Measurements from ENCODE around the gene HTR3E.
"Not testable (repeated sequence)": the region's sequence is repeated elsewhere in the genome, so short reads cannot be mapped to it uniquely, and the experiment has no call there.

HTR3E gene, protein sequence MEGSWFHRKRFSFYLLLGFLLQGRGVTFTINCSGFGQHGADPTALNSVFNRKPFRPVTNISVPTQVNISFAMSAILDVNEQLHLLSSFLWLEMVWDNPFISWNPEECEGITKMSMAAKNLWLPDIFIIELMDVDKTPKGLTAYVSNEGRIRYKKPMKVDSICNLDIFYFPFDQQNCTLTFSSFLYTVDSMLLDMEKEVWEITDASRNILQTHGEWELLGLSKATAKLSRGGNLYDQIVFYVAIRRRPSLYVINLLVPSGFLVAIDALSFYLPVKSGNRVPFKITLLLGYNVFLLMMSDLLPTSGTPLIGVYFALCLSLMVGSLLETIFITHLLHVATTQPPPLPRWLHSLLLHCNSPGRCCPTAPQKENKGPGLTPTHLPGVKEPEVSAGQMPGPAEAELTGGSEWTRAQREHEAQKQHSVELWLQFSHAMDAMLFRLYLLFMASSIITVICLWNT

DNA sequence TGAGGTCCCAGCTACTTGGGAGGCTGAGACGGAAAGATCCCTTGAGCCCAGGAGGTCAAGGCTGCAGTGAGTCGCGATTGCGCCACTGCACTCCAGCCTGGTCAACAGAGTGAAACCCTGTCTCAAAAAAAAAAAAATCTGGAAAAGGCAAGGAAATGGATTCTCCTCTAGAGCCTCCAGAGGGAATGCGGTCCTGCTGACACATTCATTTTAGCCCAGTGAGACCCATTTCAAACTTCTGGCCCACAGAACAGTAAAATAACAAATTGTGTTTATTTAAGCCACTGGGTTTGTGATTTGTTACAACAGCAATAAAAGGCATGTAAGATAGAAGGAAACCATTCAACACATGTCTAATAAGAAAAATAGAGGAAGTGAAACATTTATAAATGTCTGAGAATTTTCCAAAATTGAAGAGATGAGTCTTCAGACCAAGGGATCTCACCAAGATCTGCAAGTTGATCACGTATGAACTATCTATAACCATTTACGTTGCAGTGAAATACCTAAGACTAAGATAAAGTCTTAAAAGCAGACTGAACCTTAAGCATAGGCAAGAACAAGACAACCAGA, at the start of gene HTR3E:
HTR3E (plus strand) TSS at position 254 of the 573 bp plus-strand sequence. CDS start 466 bp downstream, outside the sequence.
- Histone ChIP-seq H3K36me3 (ENCODE audit: control insufficient read depth in 2 of 2, insufficient read depth in 2 of 2, low read length in 2 of 2) (no peaks in the 10 kb centered on the region), H3K4me1 (ENCODE audit: control insufficient read depth in 2 of 2, insufficient read depth in 2 of 2, low read length in 2 of 2) (no peaks in the 10 kb centered on the region), H3K9me3 (ENCODE audit: control insufficient read depth in 2 of 2, low read length in 2 of 2) (peaks cover 0 to 2% of the 10 kb centered on the region in 2 donors), H3K9ac (ENCODE audit: low read depth in 1 of 2, low read length in 2 of 2) (no peak within 1 kb of the TSS), H3K27ac (ENCODE audit: low read depth in 2 of 2, low read length in 2 of 2) (no peak within 1 kb of the TSS), H3K4me3 (ENCODE audit: low read length in 2 of 2) (no peak within 1 kb of the TSS), H3K27me3 (ENCODE audit: control insufficient read depth in 2 of 2, insufficient read depth in 2 of 2, low read length in 2 of 2) (no peaks in the 10 kb centered on the region)

- Histone ChIP-seq H3K4me3 (ENCODE audit: low read length in 2 of 2) (no peak overlapping the region), H3K9me3 (ENCODE audit: control insufficient read depth in 2 of 2, low read length in 2 of 2) (no peaks in the 10 kb centered on the region), H3K27me3 (ENCODE audit: control insufficient read depth in 2 of 2, insufficient read depth in 2 of 2, low read length in 2 of 2) (no peaks in the 10 kb centered on the region), H3K27ac (ENCODE audit: low read depth in 2 of 2, low read length in 2 of 2) (no peak overlapping the region), H3K9ac (ENCODE audit: low read depth in 1 of 2, low read length in 2 of 2) (no peak overlapping the region), H3K36me3 (ENCODE audit: control insufficient read depth in 2 of 2, insufficient read depth in 2 of 2, low read length in 2 of 2) (no peaks in the 10 kb centered on the region), H3K4me1 (ENCODE audit: control insufficient read depth in 2 of 2, insufficient read depth in 2 of 2, low read length in 2 of 2) (no peaks in the 10 kb centered on the region)
Observed at GRCh38 chr3:184050217-184050847, 46.5 kb upstream of the HTR3E start.

GRCh38 chr3:184052767-184053166, 44.1 kb upstream of the HTR3E start, which contains the start of gene HTR3C:
TSS of gene HTR3C (plus strand) at chr3:184053047. CDS start at chr3:184053081, 34 bp downstream.
- no peak within 1 kb of the TSS for H3K9ac ChIP-seq (ENCODE audit: low read depth in 1 of 2, low read length in 2 of 2)
- no peak within 1 kb of the TSS for H3K27ac ChIP-seq (ENCODE audit: low read depth in 2 of 2, low read length in 2 of 2)
- no peaks in the 10 kb centered on the region for H3K36me3 ChIP-seq (ENCODE audit: control insufficient read depth in 2 of 2, insufficient read depth in 2 of 2, low read length in 2 of 2)
- no peaks in the 10 kb centered on the region for H3K9me3 ChIP-seq (ENCODE audit: control insufficient read depth in 2 of 2, low read length in 2 of 2)
- H3K27me3 ChIP-seq (ENCODE audit: control insufficient read depth in 2 of 2, insufficient read depth in 2 of 2, low read length in 2 of 2): no peaks in the 10 kb centered on the region
- H3K4me3 ChIP-seq (ENCODE audit: low read length in 2 of 2): no peak within 1 kb of the TSS
- H3K4me1 ChIP-seq (ENCODE audit: control insufficient read depth in 2 of 2, insufficient read depth in 2 of 2, low read length in 2 of 2): no peaks in the 10 kb centered on the region

- Histone ChIP-seq H3K36me3 (ENCODE audit: control insufficient read depth in 2 of 2, insufficient read depth in 2 of 2, low read length in 2 of 2) (no peaks in the 10 kb centered on the region), H3K27ac (ENCODE audit: low read depth in 2 of 2, low read length in 2 of 2) (no peak overlapping the region), H3K4me1 (ENCODE audit: control insufficient read depth in 2 of 2, insufficient read depth in 2 of 2, low read length in 2 of 2) (no peaks in the 10 kb centered on the region), H3K4me3 (ENCODE audit: low read length in 2 of 2) (no peak overlapping the region), H3K9me3 (ENCODE audit: control insufficient read depth in 2 of 2, low read length in 2 of 2) (no peaks in the 10 kb centered on the region), H3K27me3 (ENCODE audit: control insufficient read depth in 2 of 2, insufficient read depth in 2 of 2, low read length in 2 of 2) (no peaks in the 10 kb centered on the region), H3K9ac (ENCODE audit: low read depth in 1 of 2, low read length in 2 of 2) (no peak overlapping the region)
Observed at GRCh38 chr3:184058029-184058428, 38.8 kb upstream of the HTR3E start.

GRCh38 chr3:184059424-184059823, 37.4 kb upstream of the HTR3E start:
- H3K9ac ChIP-seq (ENCODE audit: low read depth in 1 of 2, low read length in 2 of 2): no peak overlapping the region
- H3K36me3 ChIP-seq (ENCODE audit: control insufficient read depth in 2 of 2, insufficient read depth in 2 of 2, low read length in 2 of 2): no peaks in the 10 kb centered on the region
- no peaks in the 10 kb centered on the region for H3K4me1 ChIP-seq (ENCODE audit: control insufficient read depth in 2 of 2, insufficient read depth in 2 of 2, low read length in 2 of 2)
- no peaks in the 10 kb centered on the region for H3K27me3 ChIP-seq (ENCODE audit: control insufficient read depth in 2 of 2, insufficient read depth in 2 of 2, low read length in 2 of 2)
- no peak overlapping the region for H3K27ac ChIP-seq (ENCODE audit: low read depth in 2 of 2, low read length in 2 of 2)
- H3K9me3 ChIP-seq (ENCODE audit: control insufficient read depth in 2 of 2, low read length in 2 of 2): no peaks in the 10 kb centered on the region
- H3K4me3 ChIP-seq (ENCODE audit: low read length in 2 of 2): no peak overlapping the region

DNA sequence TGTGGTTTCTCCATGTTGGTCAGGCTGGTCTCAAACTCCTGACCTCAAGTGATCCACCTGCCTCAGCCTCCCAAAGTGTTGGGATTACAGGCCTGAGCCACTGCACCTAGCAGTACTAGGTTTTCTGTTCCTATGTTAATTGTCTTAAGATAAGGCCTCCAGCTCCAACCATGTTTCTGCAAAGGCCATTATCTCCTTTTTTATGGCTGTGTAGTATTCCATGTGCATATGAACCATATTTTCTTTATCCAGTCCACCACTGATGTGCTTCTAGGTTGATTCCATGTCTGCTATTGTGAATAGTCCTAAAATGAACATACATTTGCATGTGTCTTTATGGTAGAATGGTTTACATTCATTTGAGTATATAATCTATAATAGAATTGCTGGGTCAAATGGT, 34.2 kb upstream of the HTR3E start:
- Histone ChIP-seq H3K4me3 (ENCODE audit: low read length in 2 of 2) (no peak overlapping the region), H3K27me3 (ENCODE audit: control insufficient read depth in 2 of 2, insufficient read depth in 2 of 2, low read length in 2 of 2) (no peaks in the 10 kb centered on the region), H3K9me3 (ENCODE audit: control insufficient read depth in 2 of 2, low read length in 2 of 2) (no peaks in the 10 kb centered on the region), H3K9ac (ENCODE audit: low read depth in 1 of 2, low read length in 2 of 2) (no peak overlapping the region), H3K27ac (ENCODE audit: low read depth in 2 of 2, low read length in 2 of 2) (no peak overlapping the region), H3K36me3 (ENCODE audit: control insufficient read depth in 2 of 2, insufficient read depth in 2 of 2, low read length in 2 of 2) (no peaks in the 10 kb centered on the region), H3K4me1 (ENCODE audit: control insufficient read depth in 2 of 2, insufficient read depth in 2 of 2, low read length in 2 of 2) (no peaks in the 10 kb centered on the region)

GRCh38 chr3:184066211-184066610, 30.7 kb upstream of the HTR3E start:
- Histone ChIP-seq H3K36me3 (ENCODE audit: control insufficient read depth in 2 of 2, insufficient read depth in 2 of 2, low read length in 2 of 2) (no peaks in the 10 kb centered on the region), H3K9ac (ENCODE audit: low read depth in 1 of 2, low read length in 2 of 2) (no peak overlapping the region), H3K4me3 (ENCODE audit: low read length in 2 of 2) (no peak overlapping the region), H3K9me3 (ENCODE audit: control insufficient read depth in 2 of 2, low read length in 2 of 2) (no peaks in the 10 kb centered on the region), H3K27ac (ENCODE audit: low read depth in 2 of 2, low read length in 2 of 2) (no peak overlapping the region), H3K27me3 (ENCODE audit: control insufficient read depth in 2 of 2, insufficient read depth in 2 of 2, low read length in 2 of 2) (no peaks in the 10 kb centered on the region), H3K4me1 (ENCODE audit: control insufficient read depth in 2 of 2, insufficient read depth in 2 of 2, low read length in 2 of 2) (no peaks in the 10 kb centered on the region)

GRCh38 chr3:184067573-184068055, 29.2 kb upstream of the HTR3E start:
- no peak overlapping the region for H3K27ac ChIP-seq (ENCODE audit: low read depth in 2 of 2, low read length in 2 of 2)
- H3K9ac ChIP-seq (ENCODE audit: low read depth in 1 of 2, low read length in 2 of 2): no peak overlapping the region
- H3K9me3 ChIP-seq (ENCODE audit: control insufficient read depth in 2 of 2, low read length in 2 of 2): no peaks in the 10 kb centered on the region
- H3K4me1 ChIP-seq (ENCODE audit: control insufficient read depth in 2 of 2, insufficient read depth in 2 of 2, low read length in 2 of 2): no peaks in the 10 kb centered on the region
- no peak overlapping the region for H3K4me3 ChIP-seq (ENCODE audit: low read length in 2 of 2)
- no peaks in the 10 kb centered on the region for H3K27me3 ChIP-seq (ENCODE audit: control insufficient read depth in 2 of 2, insufficient read depth in 2 of 2, low read length in 2 of 2)
- no peaks in the 10 kb centered on the region for H3K36me3 ChIP-seq (ENCODE audit: control insufficient read depth in 2 of 2, insufficient read depth in 2 of 2, low read length in 2 of 2)

- Histone ChIP-seq H3K27me3 (ENCODE audit: control insufficient read depth in 2 of 2, insufficient read depth in 2 of 2, low read length in 2 of 2) (no peaks in the 10 kb centered on the region), H3K9me3 (ENCODE audit: control insufficient read depth in 2 of 2, low read length in 2 of 2) (no peaks in the 10 kb centered on the region), H3K4me3 (ENCODE audit: low read length in 2 of 2) (no peak overlapping the region), H3K4me1 (ENCODE audit: control insufficient read depth in 2 of 2, insufficient read depth in 2 of 2, low read length in 2 of 2) (no peaks in the 10 kb centered on the region), H3K27ac (ENCODE audit: low read depth in 2 of 2, low read length in 2 of 2) (no peak overlapping the region), H3K36me3 (ENCODE audit: control insufficient read depth in 2 of 2, insufficient read depth in 2 of 2, low read length in 2 of 2) (no peaks in the 10 kb centered on the region), H3K9ac (ENCODE audit: low read depth in 1 of 2, low read length in 2 of 2) (no peak overlapping the region)
Observed at GRCh38 chr3:184068344-184068743, 28.5 kb upstream of the HTR3E start.

DNA sequence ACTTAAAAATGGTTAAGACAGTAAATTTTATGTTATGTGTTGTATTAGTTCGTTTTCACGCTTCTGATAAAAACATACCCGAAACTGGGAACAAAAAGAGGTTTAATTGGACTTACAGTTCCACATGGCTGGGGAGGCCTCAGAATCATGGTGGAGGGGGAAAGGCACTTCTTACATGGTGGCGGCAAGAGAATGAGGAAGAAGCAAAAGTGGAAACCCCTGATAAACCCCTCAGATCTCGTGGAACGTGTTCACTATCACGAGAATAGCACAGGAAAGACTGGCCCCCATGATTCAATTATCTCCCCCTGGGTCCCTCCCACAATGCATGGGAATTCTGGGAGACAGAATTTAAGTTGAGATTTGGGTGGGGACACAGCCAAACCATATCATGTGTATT, 25.7 kb upstream of the HTR3E start:
- H3K4me1 ChIP-seq (ENCODE audit: control insufficient read depth in 2 of 2, insufficient read depth in 2 of 2, low read length in 2 of 2); H3K4me3 ChIP-seq (ENCODE audit: low read length in 2 of 2); H3K9ac ChIP-seq (ENCODE audit: low read depth in 1 of 2, low read length in 2 of 2); H3K9me3 ChIP-seq (ENCODE audit: control insufficient read depth in 2 of 2, low read length in 2 of 2); H3K27ac ChIP-seq (ENCODE audit: low read depth in 2 of 2, low read length in 2 of 2); H3K27me3 ChIP-seq (ENCODE audit: control insufficient read depth in 2 of 2, insufficient read depth in 2 of 2, low read length in 2 of 2); H3K36me3 ChIP-seq (ENCODE audit: control insufficient read depth in 2 of 2, insufficient read depth in 2 of 2, low read length in 2 of 2): not testable (repeated sequence)
